ENCODE results near the gene CXCL14.

CXCL14 gene

DNA sequence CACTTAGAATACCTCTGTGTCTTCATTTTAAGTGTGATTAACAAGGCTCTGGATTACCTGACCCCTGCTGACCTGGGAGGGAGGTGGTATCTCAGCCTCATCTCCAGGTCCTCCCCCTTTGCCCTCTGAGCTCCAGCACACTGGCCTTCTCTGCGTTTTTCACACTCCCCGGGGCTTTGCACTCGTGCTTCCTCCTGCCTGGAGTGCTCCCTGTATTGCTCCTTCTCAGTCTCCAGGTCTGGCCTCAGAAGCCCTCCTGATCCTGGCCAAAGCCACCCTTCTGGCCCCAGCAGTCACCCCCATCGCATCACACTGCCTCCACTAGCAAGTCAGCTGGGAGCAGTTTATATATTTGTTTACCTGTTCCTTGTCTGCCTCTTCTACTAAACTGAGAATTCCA, 29.4 kb downstream of the CXCL14 start:
- TF ChIP-seq, protein P1, sequence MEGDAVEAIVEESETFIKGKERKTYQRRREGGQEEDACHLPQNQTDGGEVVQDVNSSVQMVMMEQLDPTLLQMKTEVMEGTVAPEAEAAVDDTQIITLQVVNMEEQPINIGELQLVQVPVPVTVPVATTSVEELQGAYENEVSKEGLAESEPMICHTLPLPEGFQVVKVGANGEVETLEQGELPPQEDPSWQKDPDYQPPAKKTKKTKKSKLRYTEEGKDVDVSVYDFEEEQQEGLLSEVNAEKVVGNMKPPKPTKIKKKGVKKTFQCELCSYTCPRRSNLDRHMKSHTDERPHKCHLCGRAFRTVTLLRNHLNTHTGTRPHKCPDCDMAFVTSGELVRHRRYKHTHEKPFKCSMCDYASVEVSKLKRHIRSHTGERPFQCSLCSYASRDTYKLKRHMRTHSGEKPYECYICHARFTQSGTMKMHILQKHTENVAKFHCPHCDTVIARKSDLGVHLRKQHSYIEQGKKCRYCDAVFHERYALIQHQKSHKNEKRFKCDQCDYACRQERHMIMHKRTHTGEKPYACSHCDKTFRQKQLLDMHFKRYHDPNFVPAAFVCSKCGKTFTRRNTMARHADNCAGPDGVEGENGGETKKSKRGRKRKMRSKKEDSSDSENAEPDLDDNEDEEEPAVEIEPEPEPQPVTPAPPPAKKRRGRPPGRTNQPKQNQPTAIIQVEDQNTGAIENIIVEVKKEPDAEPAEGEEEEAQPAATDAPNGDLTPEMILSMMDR (IDR thresholded peaks at IDR 0.05; ENCODE audit: unreplicated experiment in 3 of 3) = no peak
- Mint-ChIP-seq H3K27ac (no peak overlapping the region), H3K9me3 (no peaks in the 10 kb centered on the region), H3K27me3 (ENCODE audit: low read depth) (peaks cover 84% of the 10 kb centered on the region), H3K4me1 (peaks cover 5% of the 10 kb centered on the region), H3K36me3 (ENCODE audit: low read depth) (no peaks in the 10 kb centered on the region), H3K4me3 (no peak overlapping the region)

DNA sequence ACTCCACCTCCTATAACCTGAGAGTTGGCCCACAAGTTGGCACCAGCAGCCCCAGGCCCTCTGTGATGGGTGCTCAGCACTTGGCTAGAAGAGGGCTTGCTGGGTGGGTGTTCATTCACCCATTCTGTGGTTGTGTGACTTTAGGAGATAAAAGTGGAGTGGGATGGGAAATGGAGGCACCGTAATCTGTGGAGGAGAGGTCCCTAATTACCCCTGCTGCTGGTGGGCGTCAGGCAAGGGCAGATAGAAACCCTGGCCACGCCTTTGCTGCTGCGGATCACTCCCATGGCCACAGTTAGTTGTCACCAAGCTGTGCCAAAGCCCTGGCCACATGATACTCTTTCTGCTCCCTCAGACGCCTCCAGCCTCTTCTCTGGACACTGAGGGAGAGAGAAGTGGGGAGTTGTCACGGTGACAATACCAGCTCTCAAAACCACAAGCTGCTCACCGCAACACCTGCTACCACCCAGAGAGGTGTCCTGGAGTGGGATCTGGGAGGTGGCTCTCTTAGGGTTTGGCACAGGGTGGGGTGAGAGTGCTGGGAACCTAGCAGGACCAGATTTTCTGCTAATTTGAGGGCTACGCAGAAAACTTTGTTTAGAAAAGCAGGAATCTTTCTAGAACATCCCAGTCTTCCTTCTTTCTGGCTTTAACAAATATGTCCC, 31.1 kb downstream of the CXCL14 start:
- H3K27ac Mint-ChIP-seq = no peak overlapping the region
- TF ChIP-seq, protein P1 (IDR thresholded peaks at IDR 0.05; ENCODE audit: unreplicated experiment in 3 of 3) = no peak
- no peaks in the 10 kb centered on the region for H3K9me3 Mint-ChIP-seq
- H3K27me3 Mint-ChIP-seq (ENCODE audit: low read depth) = peaks cover 92% of the 10 kb centered on the region
- H3K4me1 Mint-ChIP-seq = peaks cover 16% of the 10 kb centered on the region
- H3K36me3 Mint-ChIP-seq (ENCODE audit: low read depth) = no peaks in the 10 kb centered on the region
- no peak overlapping the region for H3K4me3 Mint-ChIP-seq

DNA sequence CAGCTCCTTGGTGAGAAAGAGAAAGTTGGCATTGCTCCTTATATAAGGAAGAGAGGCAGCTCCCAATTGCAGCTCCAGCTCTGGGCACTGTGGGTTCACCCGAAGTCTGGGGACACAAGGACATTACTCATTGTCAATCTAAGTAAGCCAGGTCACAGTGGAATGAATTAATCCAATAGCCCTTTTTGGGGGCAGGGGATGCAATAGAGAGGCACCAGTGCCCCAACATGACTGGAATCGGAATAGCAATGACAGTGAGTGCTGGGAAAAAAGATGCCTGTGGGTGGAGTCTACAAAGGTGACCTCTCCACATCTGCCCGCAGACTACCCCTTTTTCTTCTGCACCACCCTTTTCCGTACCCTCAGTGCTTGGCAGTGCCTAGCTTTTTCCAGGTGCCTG, 31.9 kb downstream of the CXCL14 start:
- peaks cover 16% of the 10 kb centered on the region for H3K4me1 Mint-ChIP-seq
- TF ChIP-seq, protein P1 (IDR thresholded peaks at IDR 0.05; ENCODE audit: unreplicated experiment in 3 of 3) = no peak
- no peaks in the 10 kb centered on the region for H3K36me3 Mint-ChIP-seq (ENCODE audit: low read depth)
- H3K27ac Mint-ChIP-seq = no peak overlapping the region
- H3K9me3 Mint-ChIP-seq = no peaks in the 10 kb centered on the region
- peaks cover 97% of the 10 kb centered on the region for H3K27me3 Mint-ChIP-seq (ENCODE audit: low read depth)
- H3K4me3 Mint-ChIP-seq = no peak overlapping the region

DNA sequence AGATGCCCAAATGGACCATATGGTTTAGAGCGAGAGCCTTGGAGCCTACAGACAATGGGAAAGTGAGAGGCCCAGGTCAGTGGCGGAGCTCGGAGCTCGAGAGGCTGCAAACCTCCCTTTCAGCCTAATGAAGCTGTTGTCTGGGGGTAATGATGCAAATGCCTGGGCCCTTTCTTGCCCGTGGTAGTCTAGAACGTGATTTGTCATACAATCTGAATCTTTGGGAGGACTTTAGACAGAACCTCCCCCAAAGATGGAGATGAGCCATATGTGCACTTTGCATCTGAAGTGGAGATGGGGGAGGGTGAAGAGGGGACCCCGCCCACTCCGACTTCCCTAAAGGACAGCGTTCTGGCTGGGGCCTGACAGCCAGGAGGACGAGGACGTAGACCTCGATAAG, 32.7 kb downstream of the CXCL14 start:
- Mint-ChIP-seq H3K27ac (no peak overlapping the region), H3K27me3 (ENCODE audit: low read depth) (peaks cover 100% of the 10 kb centered on the region), H3K4me3 (no peak overlapping the region), H3K4me1 (peaks cover 16% of the 10 kb centered on the region), H3K9me3 (no peaks in the 10 kb centered on the region), H3K36me3 (ENCODE audit: low read depth) (no peaks in the 10 kb centered on the region)
- TF ChIP-seq, protein P1 (IDR thresholded peaks at IDR 0.05; ENCODE audit: unreplicated experiment in 3 of 3) = no peak

DNA sequence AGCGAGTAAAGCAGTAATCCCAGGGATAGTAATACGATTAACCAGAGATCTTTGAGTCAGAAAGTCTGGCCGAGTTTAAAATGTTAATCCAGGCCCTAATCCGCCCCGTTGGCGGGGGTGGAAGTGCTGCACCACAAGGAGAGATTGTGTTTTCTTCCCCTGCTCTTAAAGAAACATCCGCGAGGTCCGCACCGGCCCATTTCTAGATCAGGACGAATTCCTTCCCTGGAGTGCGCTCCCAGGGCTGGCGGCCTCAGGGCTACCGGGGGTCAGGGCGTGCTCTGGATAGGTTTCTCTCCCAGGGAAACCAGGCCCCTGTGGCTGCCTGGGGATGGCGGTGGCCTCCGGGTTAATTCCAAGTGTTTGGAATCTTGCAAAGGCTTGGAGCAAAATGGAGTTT, 33.7 kb downstream of the CXCL14 start:
- TF ChIP-seq, protein P1 (IDR thresholded peaks at IDR 0.05; ENCODE audit: unreplicated experiment in 3 of 3) = no peak
- Mint-ChIP-seq H3K27ac (no peak overlapping the region), H3K27me3 (ENCODE audit: low read depth) (peaks cover 100% of the 10 kb centered on the region), H3K9me3 (no peaks in the 10 kb centered on the region), H3K4me1 (peaks cover 16% of the 10 kb centered on the region), H3K36me3 (ENCODE audit: low read depth) (no peaks in the 10 kb centered on the region), H3K4me3 (no peak overlapping the region)

Measured in nephron (organoid).